SHP77 (cell line): ENCODE measurements around the gene ABCA2.
A peak's percentile ranks its signal among the peaks of the same experiment; 100 is the strongest.
"Not testable (repeated sequence)": the region's sequence is repeated elsewhere in the genome, so short reads cannot be mapped to it uniquely, and the experiment has no call there.

Source experiments
- DNase-seq, 2 experiments: peaks; one replicate each; lab custom pipeline; 2025; lab: John Stamatoyannopoulos, UW

The ABCA2 gene

DNA sequence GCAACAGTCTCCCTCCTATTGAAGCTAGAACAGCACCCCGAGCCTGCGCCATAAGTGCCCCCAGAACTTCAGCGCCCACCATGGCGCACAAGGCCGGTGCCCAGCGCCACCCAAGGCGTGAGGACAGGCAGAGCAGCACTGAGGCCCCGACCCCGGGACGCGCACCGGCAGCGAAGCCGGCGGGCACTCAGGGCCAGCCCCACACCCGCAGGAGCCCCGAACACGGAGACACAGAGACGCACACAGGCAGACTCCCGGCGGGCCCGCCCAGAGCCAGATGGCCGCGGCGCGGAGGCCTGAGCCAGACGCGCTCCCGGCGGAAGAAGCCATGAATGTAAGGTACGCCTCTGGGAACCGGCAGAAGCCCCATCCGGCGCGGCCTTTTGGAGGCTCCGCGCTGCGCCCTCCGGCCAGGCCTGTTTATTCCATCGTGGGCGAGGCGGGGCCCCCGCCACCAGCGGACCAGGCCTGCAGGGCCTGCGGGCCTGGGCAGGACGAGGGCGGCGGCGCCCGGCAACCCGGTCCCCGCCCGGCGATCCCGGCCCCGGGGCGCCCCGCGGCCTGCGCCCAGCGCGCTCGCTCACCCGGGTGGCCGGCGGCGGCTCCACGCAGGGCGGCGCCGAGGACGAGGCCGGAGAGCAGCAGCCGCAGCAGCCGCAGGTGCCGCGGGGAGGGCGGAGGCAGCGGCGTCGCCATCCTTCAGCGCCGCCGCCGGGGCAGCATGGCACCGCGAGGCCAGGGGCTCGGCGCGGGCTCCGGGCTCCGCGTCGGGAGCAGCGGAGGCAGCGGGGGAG lies 17.5 kb upstream of the ABCA2 start:
- DNase-seq, result peak in 1 of 2 experiments; percentile 45

DNA sequence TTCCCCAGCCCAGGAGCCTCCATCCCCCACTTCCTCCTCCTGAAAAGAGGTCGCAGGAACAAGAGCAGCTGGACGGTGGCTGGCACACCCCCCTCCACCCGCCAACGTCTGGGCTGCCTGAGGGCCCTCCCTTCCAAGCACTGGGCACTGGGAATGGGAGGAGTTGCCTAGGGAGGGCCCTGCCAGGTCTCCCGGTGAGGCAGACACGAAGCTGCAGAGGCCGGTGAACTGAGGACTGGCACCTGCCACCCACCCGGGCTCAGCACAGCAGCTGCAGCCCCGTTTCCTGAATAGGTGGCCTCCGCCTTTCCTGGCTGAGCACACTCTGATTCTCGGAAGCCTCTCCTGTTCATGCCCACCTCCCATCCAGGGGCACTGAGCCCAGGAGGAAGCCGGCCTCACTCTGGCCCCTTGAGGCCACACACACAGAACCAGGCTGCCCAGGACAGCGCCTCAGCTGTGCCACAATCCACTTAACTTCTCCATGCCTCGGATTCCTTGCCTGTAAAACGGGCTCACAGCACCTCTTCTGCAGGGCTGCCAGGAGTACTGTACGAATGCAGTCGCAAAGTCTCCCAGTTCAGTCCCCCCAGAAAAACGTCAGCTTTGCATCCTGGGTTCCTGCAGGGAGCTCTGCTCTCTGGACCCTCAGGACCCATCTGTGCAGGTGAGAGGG lies 16.6 kb upstream of the ABCA2 start:
- DNase-seq, result peak in 1 of 2 experiments; percentile 70

DNA sequence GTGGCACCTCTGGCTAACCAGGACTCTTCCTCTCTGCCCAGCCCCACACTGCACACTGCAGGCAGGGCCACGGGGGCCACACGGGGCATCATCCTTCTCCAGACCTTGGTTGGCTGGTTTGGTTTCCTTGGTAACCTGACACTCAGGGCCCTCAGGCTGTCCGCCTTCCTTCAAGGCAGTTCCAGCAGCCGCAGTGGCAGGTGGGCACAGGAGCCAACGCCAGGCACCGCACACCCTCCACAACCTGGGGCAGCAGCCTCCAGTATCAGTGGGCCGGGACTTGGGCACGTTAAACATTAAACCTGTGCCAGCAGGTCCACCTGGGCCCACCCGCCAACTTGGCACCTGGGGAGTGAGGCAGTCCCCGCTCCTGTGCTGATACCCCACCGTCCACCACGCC lies 16.0 kb upstream of the ABCA2 start:
- DNase-seq, result no peak

DNA sequence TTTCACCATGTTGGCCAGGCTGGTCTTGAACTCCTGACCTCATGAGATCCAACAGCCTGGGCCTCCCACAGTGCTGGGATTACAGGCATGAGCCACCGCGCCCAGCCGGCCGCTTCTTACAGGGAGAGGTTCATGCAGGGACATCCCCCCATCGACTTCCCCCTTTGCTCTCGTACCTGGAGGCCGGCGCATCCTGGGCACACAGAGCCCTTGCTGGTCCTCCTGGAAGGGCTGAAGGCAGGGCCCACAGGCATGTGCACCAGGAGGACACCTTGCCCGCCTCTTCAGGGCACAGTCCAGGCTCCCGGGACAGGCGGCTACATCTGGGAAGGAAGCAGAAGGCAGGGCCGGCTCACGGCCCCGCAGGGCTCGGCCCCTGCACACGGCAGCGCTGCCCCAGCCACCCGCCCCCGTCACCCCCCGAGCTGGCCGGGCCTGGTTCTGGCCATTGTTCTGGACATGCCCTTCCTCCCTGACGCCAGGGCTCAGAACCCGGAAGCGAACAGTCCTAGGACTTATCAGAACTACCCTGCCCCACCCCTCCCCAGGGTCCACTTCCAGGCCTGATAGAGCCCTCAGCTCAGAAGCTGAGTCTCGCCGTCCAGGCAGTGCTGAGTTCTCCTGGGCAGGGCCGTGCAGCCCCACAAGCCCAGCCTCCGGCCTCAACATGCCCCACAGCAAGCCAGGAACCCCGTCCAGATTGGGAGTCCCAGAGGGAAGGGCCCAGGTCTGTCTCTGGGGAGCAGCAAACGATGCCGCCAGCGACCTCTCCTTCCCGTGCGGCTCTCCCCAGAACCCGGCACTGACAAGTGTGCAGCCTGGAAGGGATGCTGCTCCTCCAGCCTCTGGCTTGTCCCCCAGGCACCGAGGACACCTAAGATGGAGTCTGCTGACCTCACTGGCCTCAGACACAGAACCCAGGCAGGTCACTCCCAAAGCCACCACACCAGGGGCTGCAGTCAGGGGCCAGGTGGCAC lies 15.0 kb upstream of the ABCA2 start:
- DNase-seq, result no peak

DNA sequence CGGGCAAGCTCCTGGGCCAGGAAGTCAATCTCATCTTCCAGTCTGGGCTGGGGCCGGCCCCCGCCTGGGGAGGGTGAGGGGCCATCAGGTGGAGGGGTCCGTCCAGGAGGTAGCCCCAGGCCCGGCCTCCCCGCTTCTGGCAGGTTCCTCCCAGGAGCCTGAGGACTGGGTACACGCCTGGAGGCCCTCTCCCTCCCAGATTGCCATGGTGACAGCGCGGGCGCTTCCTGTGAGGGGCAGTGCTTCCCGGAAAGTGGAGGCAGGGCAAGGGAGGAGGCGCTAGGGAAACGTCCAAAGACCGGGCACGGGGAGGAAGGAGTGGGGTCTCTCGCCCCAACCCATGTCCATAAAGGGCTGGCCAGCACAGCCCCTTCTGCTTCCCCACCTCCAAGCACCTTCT lies 13.1 kb upstream of the ABCA2 start:
- no peak for DNase-seq

DNA sequence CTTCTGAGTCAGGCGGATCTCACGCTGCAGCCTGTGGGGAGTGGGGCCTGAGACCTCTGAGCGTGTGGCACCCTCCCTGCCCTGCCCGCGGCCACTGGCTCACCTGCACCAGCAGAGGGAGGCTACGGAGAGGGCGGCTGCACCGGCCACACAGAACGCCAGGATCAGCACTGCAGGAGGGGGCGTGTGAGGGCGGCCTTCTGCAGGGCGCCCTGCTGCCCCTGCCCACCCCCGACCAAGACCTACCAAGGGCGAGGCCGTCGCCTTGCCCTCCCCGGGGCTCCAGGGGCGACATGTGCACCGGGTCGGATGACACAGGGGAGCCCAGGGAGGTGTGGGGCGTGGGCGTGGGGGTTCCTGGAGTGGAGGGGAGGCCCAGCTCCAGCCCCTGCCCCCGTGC lies 12.5 kb upstream of the ABCA2 start:
- no peak for DNase-seq

DNA sequence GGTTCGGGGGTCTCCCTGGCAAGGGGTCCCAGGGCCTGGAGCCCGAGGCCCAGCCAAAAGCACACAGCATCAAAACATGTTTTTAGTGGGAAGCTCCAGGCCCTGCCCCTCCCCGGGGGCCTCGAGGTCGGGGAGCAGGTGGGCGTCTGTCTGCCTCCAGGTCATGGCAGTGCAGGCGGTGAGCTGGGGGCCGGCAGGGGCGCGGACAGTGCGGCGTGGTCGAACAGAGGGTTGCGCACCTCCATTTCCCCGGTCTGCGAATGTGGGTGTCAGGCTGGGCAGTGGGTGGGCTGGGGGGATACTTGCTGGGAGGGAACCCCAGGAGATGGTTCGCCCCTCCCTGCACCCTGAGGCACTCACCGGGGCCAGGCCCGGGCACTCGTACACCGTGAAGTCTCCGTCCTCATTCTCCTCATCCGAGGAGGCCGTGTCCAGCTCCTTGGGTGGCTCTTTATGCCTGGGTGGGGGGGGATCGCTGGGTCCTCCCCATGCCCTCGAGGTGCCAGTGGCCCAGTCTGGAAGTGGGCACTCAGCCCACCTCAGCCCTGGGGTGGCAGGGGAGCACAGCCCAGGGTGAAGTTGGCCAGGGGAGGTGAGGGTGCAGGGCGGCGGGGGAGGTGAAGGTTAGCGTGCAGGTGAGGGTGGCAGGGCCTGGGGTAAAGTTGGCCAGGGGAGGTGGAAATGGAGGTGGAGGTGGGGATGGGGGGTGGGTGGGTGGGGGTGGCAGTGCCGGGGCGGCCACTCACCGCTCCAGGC lies 11.8 kb upstream of the ABCA2 start:
- no peak for DNase-seq

DNA sequence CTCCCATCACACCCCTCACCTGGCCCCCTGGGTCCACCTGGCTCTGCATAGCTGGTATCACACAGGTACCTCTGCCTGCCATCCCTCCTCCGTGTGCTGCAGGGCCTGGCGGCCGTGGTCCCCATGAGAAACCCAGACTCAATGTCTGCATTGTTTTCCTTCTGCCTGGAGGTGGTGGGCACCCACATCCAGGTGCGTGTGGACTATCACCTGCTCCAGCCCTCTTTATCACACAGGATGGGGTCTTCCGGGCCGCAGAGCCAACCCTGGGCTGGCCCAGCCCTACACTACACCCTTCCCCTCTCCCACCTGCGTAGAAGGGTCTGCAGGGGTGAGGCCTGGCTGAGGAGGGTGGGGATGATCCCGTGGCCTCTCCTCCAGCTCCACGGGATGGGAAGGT lies 10.9 kb upstream of the ABCA2 start:
- DNase-seq, result no peak

DNA sequence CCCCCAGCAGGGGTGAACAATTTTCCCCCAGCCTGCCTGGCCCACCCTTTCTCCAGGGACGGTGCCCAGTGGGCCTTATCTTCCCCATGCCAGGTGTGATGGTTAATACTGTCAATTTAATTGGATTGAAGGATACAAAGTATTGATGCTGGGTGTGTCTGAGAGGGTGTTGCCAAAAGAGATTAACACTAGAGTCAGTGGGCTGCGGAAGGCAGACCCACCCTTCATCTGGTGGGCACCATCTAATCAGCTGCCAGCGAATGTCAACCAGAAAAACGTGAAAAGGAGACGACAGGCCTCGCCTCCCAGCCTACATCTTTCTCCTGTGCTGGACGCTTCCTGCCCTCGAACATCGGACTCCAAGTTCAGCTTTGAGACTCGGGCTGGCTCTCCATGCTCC lies 9.4 kb upstream of the ABCA2 start:
- DNase-seq, result no peak

DNA sequence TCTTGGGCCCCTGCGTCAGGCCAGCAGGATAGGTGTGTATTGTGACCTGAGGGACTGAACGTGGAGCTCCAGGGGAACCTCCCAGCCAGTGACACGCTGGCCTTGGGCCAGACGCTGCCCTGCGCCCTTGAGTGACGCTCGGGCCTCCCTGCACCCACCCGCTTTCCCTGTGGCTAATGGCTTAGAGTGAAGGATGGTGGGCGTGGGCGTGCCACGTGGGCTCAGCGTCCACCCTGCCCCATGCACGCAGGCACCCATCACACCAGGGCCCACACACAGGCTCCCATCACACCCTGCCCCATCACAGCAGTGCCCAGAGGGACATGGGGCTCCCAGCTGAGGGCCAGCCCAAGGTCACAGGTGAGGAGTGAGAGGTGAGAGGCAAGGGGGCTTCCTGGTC lies 9.0 kb upstream of the ABCA2 start:
- no peak for DNase-seq

DNA sequence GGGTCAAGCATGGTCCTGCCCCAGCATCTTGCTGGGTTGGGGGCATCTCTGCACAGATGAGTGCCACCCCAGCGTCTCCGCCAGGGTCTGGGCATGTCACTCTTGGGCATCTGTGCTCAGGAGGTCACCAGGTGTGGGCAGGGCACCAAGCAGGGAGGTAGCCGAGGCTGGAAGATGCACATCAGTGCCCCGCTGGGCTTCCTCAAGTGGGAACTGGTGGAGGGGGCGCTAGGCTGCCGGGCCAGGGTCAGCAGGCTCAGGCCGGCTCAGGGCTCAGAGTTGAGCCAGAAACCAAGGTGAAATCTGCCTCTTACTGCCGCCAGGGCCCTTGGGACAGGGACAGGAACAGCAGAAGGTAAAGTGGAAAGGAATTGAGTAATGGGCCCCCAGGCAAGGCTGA lies 7.9 kb upstream of the ABCA2 start:
- DNase-seq, result no peak

DNA sequence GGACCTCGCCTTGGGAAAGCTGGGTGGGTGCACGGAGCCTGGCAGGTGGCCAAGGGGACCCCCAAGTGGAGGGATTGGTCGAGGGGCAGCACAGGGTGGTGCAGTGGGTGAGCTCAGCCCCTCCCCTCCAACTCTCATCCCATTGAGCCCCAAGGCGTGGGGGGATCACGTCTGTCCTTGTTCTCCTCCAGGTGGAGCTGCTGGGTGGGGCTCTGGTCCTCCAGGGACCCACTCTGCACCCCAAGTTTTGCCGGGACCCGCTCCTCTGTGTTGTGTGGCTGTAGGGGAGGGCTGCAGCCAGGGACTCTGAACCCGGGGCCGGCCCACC lies 7.4 kb upstream of the ABCA2 start:
- no peak for DNase-seq

DNA sequence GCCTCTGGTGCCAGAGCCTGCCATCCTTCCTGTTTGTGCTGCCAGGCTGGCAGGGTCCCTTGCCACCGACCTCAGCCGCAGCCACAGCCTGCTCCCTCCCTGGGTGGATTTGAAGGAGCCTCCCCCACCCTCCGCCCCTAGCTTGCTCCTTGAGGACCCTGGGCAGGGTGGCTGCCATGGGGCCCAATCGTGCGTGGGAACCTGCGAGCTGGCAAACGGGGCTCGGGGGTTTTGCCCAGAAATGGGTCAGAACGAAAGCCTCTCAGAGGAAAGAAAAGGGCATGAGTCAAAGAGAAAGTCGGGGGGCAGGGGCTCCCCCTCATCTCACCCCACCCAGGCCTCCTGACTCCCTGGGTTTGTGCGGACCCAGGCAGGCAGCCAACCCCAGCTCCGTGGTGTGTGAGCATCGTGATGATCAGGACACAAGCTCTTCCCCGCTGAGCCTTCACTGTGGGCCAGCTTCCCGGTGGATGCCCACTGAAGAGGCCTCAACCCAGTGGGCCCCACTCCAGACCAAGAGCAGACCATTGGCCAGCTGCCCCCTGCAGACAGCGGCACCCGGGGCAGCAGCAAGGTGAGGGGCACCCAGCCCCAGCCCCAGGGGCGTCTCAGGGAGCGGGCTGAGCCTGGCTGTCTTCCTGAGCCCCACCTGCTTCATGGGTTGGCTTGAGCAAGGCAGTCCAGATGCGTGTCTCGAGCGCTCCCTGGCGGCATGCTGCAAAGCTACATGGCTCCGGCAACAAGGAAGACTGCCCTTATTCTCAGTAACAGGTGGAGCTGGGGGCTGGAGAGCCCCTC lies 6.9 kb upstream of the ABCA2 start:
- DNase-seq, result peak; percentile 68 to 89

DNA sequence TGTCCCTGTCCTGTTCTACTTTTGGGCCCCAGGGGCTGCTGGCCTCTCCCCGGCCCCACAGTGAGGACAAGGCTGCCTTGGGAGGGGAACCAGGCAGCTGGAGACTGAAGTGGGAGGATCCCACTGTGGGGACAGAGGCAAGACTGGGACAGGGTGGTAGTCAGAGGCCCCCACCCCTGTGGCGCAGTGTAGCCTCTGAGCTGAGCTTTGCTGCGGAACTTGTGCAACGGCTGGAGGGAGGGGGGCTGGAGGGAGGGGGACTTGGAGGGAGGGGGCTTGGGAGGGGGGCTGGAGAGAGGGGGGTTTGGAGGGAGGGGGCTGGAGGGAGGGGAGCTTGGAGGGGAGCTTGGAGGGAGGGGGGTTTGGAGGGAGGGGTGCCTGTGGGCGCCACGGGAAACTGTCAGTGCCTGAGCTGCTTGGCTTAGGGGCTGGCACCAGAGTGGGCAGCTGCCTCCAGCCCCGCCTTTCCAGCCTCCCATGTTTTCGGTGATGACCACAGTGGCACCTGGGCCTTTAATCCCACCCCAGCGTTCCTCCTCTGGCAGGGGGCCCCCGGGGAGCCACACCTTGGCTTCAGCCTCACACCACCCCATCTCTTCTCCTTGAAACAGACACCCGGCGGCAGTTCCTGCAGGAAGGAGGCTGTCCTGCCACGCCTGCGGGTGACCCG lies 6.1 kb upstream of the ABCA2 start:
- DNase-seq, result no peak

DNA sequence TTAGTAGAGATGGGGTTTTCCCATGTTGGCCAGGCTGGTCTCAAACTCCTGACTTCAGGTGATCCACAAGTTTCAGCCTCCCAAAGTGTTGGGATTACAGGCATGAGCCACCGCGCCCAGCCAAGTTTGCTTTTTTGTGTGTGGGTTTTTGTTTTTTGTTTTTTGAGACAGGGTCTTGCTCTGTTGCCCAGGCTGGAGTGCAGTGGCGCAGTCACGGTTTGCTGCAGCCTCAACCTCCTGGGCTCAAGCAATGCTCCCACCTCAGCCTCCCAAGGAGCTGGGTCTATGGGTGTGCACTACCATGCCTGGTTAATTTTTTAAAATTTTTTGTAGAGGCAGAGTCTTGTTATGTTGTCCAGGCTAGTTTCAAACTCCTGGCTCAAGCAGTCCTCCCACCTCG lies 5.4 kb upstream of the ABCA2 start:
- not testable (repeated sequence) for DNase-seq

DNA sequence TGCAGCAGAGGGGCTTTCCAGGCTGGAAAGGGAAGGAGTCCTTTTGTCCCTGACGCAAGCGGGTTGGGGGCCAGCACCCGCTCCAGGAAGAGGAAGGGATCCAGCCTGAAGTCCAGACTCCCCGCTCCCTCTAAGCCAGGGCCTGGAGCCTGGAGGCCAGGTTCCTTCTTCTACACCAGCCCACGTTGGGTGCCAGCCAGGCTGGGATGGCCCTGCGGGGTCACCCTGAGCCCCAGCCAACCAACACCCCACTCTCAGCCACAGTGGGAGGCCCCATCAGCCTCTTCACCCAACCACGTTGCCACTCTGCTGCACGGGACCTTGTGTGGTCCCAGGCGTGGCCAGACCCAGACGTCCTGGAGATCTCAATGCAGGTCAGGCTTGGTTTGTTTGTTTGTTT lies 4.8 kb upstream of the ABCA2 start:
- no peak for DNase-seq

DNA sequence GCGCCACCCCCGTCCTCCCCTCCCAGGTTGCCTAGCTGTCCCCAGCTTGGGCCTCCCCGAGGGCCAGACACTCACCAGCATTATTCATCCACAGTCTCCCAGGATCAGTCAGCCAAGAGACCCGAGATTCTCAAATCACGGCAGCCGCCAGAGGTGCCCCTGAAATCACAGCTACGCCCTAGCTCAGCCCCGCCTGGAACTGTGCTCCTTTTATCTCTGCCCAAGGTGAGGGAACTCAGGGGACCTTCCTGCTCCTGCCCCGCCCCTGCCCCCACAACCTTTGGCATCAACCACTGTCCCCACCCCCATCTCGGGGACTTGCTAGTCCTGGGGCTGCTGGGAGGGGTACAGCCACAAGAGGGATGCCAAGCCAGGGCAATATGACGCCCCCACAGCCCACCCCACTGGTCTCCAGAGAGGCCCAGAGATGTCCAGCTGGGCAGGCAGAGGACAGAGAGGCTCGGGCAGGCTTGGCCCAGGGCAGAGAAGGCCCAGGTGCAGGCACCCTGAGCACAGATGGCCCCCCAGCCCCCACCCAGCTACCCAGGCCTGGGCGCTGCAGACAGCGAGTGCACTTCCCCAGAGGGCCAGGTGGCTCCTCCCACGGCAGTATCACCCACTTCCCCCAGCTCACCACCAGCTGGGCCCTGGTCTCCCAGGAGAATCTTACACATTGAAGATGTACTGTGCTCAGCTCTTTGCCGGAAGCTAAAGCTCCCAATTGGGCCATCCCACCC lies 4.0 kb upstream of the ABCA2 start, which contains the start of gene FUT7:
TSS of gene FUT7 (minus strand) at position 185 of the 737 bp plus-strand sequence. CDS start at position 88, 97 bp downstream.
- DNase-seq, result no peak

DNA sequence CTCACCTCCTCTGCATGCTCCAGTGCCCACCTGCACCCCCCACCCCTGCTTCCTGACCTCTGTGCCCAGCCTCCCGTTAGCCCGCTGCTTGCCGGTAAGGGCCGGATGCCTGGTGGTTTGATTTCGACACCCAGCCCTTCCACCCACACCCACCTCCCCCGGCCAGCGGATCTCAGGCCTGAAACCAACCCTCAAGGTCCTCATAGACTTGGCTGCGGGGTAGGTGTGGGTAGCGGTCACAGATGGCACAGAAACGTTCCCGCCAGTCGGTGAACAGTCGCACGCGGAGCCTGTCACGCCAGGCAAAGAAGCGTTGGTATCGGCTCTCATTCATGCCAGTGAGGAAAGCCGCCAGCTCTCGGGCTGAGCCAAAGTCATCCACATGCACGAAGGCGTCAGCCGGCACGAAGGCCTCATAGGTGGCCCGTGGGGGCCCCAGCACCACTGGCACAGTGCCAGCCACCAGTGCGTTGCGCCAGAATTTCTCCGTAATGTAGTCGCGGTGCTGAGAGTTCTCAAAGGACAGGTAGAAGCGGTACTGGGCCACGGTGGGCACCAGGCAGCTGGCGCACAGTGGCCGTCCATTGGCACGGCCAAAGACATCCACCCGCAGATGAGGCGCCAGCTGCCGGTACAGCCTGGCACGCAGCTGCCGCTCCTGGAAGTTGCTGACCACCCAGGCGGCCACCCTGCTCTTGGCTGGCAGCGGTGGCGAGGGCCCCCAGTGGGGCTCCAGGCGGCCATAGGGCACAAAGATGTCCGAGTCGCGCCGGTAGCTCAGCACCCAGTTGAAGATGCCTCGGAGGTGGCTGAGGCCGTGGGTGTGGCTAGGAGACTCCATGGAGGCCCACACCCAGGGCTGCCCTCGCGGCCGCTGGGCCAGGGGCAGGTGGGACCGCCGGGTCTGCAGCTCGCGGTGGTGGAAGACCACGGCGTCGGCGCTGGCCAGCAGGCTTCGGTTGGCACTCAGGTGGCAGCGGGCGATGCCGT lies 2.8 kb upstream of the ABCA2 start:
- DNase-seq, result no peak
